ENCODE measurements around the gene SERINC2. TPM values are rescaled to one million over a fixed set of nuclear protein-coding genes. Genes with fewer than 3 reads are reported as not detected.

Gene SERINC2
- total RNA-seq, 6 experiments from 2014 or later: 184 to 276 (median 207) TPM

DNA sequence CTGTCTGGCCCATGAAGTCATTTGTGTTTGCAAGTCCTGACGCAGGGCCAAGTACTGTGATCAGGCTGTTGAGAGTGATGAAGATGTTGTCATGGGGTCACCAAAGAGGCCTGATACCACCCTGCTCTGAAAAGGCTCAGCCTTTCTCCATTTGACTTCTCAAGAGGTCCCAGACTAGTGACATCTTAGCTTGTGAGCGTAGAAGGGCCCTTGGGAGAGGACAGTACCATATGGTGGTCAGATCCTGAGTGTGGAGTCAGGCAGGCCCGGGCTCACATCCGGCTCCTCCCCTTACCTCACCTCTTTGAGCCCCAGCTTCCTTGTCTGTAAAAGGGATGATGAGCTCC is 29.6 kb downstream of the SERINC2 start:
- H3K36me3 Mint-ChIP-seq (ENCODE audit: low read depth): peaks cover 13% of the 10 kb centered on the region; the same call in 1 of the 2 replicates
- no peak for DNase-seq
- no peak overlapping the region for H3K27ac Mint-ChIP-seq
- H3K4me3 Mint-ChIP-seq: no peak overlapping the region
- peaks cover 22% of the 10 kb centered on the region for H3K27me3 Mint-ChIP-seq (ENCODE audit: insufficient read depth)
- no peaks in the 10 kb centered on the region for H3K4me1 Mint-ChIP-seq (ENCODE audit: low read depth)
- H3K9me3 Mint-ChIP-seq: peaks cover 16% of the 10 kb centered on the region; the same call in 1 of the 2 replicates
- TF ChIP-seq, protein P1, sequence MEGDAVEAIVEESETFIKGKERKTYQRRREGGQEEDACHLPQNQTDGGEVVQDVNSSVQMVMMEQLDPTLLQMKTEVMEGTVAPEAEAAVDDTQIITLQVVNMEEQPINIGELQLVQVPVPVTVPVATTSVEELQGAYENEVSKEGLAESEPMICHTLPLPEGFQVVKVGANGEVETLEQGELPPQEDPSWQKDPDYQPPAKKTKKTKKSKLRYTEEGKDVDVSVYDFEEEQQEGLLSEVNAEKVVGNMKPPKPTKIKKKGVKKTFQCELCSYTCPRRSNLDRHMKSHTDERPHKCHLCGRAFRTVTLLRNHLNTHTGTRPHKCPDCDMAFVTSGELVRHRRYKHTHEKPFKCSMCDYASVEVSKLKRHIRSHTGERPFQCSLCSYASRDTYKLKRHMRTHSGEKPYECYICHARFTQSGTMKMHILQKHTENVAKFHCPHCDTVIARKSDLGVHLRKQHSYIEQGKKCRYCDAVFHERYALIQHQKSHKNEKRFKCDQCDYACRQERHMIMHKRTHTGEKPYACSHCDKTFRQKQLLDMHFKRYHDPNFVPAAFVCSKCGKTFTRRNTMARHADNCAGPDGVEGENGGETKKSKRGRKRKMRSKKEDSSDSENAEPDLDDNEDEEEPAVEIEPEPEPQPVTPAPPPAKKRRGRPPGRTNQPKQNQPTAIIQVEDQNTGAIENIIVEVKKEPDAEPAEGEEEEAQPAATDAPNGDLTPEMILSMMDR (IDR thresholded peaks at IDR 0.05): no peak

DNA sequence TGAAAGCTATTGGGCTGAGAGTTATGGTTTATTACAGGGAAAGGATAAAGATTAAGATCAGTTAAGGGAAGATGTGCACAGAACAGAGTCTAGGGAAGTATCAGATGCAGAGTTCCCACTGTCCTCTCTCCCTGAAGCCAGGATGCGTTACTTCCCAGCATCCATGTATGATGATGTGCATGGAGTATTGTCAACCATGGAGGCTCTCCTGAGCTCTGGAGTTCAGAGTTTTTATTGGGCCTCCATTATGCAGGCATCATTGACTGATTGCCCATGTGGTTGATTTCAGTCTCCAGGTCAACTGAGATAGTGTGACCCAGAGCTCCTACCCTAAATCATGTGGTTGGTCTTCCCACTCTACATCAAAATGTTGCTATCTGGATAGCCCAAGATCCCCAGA is 30.7 kb downstream of the SERINC2 start:
- Mint-ChIP-seq H3K9me3 (peaks cover 16% of the 10 kb centered on the region; the same call in 1 of the 2 replicates), H3K27me3 (ENCODE audit: insufficient read depth) (peaks cover 30% of the 10 kb centered on the region), H3K27ac (no peak overlapping the region), H3K4me3 (no peak overlapping the region), H3K4me1 (ENCODE audit: low read depth) (no peaks in the 10 kb centered on the region), H3K36me3 (ENCODE audit: low read depth) (peaks cover 13% of the 10 kb centered on the region; the same call in 1 of the 2 replicates)
- DNase-seq: no peak
- TF ChIP-seq, protein P1 (IDR thresholded peaks at IDR 0.05): no peak

DNA sequence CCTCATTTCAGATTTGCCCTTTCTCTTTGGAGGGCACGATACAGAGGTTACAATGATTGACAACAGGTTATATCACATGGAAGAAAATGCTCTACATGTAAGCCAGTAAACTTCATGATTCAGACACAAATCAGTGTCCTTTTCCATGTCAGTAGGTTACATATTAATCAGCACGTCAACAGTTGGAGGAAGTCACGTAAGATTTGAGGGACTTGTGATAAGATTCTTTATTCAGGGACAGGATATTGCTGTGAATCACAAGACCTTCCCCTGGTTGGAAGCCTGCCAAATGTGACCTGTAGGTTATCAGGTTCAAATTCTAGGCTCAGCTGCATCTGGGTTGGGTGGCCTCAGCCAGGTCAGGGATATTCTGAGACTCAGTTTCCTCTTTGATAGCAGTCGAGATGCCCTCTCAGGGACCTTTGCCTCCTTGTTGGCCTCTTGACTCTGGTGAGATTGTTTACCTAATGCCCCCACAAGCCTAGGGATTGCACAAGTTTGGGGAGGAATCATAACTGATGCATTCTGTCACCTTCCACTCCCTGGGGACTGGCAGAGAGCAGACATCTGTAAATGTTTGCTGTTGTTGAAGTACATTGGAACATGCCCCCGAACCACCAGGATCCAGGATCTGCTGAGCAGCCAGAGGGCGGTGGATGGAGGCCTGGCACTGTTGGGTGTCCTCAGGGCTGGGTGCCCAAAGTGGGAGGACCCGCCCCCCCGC is 31.9 kb downstream of the SERINC2 start:
- DNase-seq: no peak
- Mint-ChIP-seq H3K4me1 (ENCODE audit: low read depth) (no peaks in the 10 kb centered on the region), H3K36me3 (ENCODE audit: low read depth) (peaks cover 13% of the 10 kb centered on the region; the same call in 1 of the 2 replicates), H3K27me3 (ENCODE audit: insufficient read depth) (peaks cover 25% of the 10 kb centered on the region), H3K27ac (no peak overlapping the region), H3K4me3 (no peak overlapping the region), H3K9me3 (peaks cover 16% of the 10 kb centered on the region; the same call in 1 of the 2 replicates)
- TF ChIP-seq, protein P1 (IDR thresholded peaks at IDR 0.05): no peak

DNA sequence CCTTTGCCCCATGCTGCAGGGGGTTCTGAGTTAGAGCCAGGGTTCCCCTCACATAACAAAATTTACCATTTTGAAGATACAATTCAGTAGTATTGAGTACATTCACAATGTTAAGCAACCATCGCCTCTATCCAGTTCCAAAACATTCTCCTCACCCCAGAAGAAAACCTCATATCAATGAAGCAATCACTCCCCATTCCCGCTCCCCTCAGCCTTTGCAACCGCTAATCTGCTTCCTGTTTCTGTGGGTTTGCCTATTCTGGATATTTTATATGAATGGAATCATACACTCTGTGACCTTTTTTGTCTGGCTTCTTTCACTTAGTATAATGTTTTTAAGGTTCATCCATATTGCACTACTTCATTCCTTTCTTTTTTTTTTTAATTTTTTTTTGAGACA is 32.9 kb downstream of the SERINC2 start:
- Mint-ChIP-seq H3K27me3 (ENCODE audit: insufficient read depth) (peaks cover 27% of the 10 kb centered on the region), H3K27ac (no peak overlapping the region), H3K4me3 (no peak overlapping the region), H3K36me3 (ENCODE audit: low read depth) (peaks cover 13% of the 10 kb centered on the region; the same call in 1 of the 2 replicates), H3K9me3 (peaks cover 16% of the 10 kb centered on the region; the same call in 1 of the 2 replicates), H3K4me1 (ENCODE audit: low read depth) (no peaks in the 10 kb centered on the region)
- TF ChIP-seq, protein P1 (IDR thresholded peaks at IDR 0.05): no peak
- DNase-seq: no peak

DNA sequence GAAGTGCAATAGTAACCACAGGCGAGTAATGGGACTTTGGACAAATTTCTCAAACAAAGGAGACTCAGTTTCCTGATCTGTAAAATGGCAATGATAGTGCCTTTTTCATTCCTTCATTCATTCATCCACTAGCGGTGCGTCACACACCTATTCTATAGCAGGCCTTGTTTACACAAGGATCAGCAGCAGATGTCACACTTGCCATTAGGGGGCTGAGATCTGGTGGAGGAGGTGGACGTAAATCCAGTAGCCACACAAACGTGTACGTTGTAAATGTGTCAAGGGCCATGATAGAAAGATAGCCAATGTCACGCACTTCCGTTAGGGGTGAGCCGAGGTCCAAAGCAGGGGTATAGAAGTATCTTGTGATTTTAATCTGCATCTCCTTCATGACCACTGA is 34.2 kb downstream of the SERINC2 start:
- peaks cover 21% of the 10 kb centered on the region; the same call in 1 of the 2 replicates for H3K36me3 Mint-ChIP-seq (ENCODE audit: low read depth)
- no peaks in the 10 kb centered on the region for H3K4me1 Mint-ChIP-seq (ENCODE audit: low read depth)
- H3K27ac Mint-ChIP-seq: no peak overlapping the region
- DNase-seq: no peak
- peaks cover 24% of the 10 kb centered on the region for H3K27me3 Mint-ChIP-seq (ENCODE audit: insufficient read depth)
- H3K9me3 Mint-ChIP-seq: peaks cover 24% of the 10 kb centered on the region
- H3K4me3 Mint-ChIP-seq: no peak overlapping the region
- TF ChIP-seq, protein P1 (IDR thresholded peaks at IDR 0.05): 0 out of 2 replicates have a peak, but pooled peaks have one; percentile 10
